GM12864 (cell line): ENCODE results near the gene ADGRG1.

Experiments
- DNase-seq: peaks from one replicate; pipeline ENCODE4 v3.0.0-alpha.2; 2011; ENCODE audit warnings: low read depth
- H3K4me3 ChIP-seq: 2 replicates; pipeline ENCODE4 v1.5.1; 2011; ENCODE audit warnings: mild to moderate bottlenecking, low read depth, low read length, control low read depth
- CTCF ChIP-seq: IDR thresholded peaks from 2 replicates; pipeline ENCODE4 v1.5.1; 2011; ENCODE audit warnings: low read depth, mild to moderate bottlenecking, moderate library complexity, low read length, control low read depth, inconsistent platforms; ENCODE audit errors: missing control alignments

ADGRG1 gene

GRCh38 chr16:57688487-57688986, 60.1 kb downstream of the ADGRG1 start:
- H3K4me3 ChIP-seq: no peak overlapping the region
- DNase-seq: no peak
- TF ChIP-seq CTCF: no peak

GRCh38 chr16:57688987-57689761, 60.7 kb downstream of the ADGRG1 start:
- H3K4me3 ChIP-seq: no peak overlapping the region
- no peak for DNase-seq
- no peak for TF ChIP-seq CTCF

- no peak for TF ChIP-seq CTCF
- DNase-seq: peak; percentile 40
- H3K4me3 ChIP-seq: no peak overlapping the region
These were observed 61.5 kb downstream of the ADGRG1 start for GRCh38 chr16:57689762-57690558.

- no peak for TF ChIP-seq CTCF
- DNase-seq: no peak
- no peak overlapping the region for H3K4me3 ChIP-seq
These were observed 62.5 kb downstream of the ADGRG1 start for GRCh38 chr16:57690782-57691471.

- no peak for TF ChIP-seq CTCF
- no peak overlapping the region for H3K4me3 ChIP-seq
- DNase-seq: no peak
These were observed 64.2 kb downstream of the ADGRG1 start for GRCh38 chr16:57692636-57693035.

GRCh38 chr16:57693550-57693949, 65.1 kb downstream of the ADGRG1 start:
- H3K4me3 ChIP-seq: no peak overlapping the region
- no peak for DNase-seq
- TF ChIP-seq CTCF: no peak
